ENCODE data around the gene TSPAN14. TPM values are rescaled to one million over a fixed set of nuclear protein-coding genes. Genes with fewer than 3 reads are reported as not detected.

TSPAN14 gene
- total RNA-seq, 2 experiments from 2014 or later = 43.9 to 45.5 TPM

GRCh38 chr10:80553436-80553835, 99.3 kb downstream of the TSPAN14 start:
- Mint-ChIP-seq H3K27ac (no peak overlapping the region), H3K9me3 (no peaks in the 10 kb centered on the region), H3K27me3 (peaks cover 1% of the 10 kb centered on the region), H3K4me1 (ENCODE audit: low read depth) (peaks cover 2% of the 10 kb centered on the region), H3K4me3 (no peak overlapping the region), H3K36me3 (ENCODE audit: low read depth) (no peaks in the 10 kb centered on the region)
- no peak for ATAC-seq
- TF ChIP-seq, protein P1, sequence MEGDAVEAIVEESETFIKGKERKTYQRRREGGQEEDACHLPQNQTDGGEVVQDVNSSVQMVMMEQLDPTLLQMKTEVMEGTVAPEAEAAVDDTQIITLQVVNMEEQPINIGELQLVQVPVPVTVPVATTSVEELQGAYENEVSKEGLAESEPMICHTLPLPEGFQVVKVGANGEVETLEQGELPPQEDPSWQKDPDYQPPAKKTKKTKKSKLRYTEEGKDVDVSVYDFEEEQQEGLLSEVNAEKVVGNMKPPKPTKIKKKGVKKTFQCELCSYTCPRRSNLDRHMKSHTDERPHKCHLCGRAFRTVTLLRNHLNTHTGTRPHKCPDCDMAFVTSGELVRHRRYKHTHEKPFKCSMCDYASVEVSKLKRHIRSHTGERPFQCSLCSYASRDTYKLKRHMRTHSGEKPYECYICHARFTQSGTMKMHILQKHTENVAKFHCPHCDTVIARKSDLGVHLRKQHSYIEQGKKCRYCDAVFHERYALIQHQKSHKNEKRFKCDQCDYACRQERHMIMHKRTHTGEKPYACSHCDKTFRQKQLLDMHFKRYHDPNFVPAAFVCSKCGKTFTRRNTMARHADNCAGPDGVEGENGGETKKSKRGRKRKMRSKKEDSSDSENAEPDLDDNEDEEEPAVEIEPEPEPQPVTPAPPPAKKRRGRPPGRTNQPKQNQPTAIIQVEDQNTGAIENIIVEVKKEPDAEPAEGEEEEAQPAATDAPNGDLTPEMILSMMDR (IDR thresholded peaks at IDR 0.05) = no peak
- no peak for DNase-seq
- ChIA-PET CTCF (interaction anchor here (1.1 to 1.2 kb wide), 2 partner anchors 12 to 43 kb away, joined by 3 read pairs; no protein-coding TSS in a partner anchor), POLR2A (no interaction called here)
- intact Hi-C loops (cut with micrococcal nuclease) = no loop called here

GRCh38 chr10:80554050-80554449, 99.9 kb downstream of the TSPAN14 start:
- ATAC-seq (no peak), DNase-seq (no peak)
- Mint-ChIP-seq H3K4me3 (no peak overlapping the region), H3K27ac (no peak overlapping the region), H3K27me3 (no peaks in the 10 kb centered on the region), H3K9me3 (no peaks in the 10 kb centered on the region), H3K4me1 (ENCODE audit: low read depth) (peaks cover 2% of the 10 kb centered on the region), H3K36me3 (ENCODE audit: low read depth) (no peaks in the 10 kb centered on the region)
- ChIA-PET CTCF (interaction anchor here (1.2 kb wide), 1 partner anchor 43 kb away, joined by 3 read pairs; no protein-coding TSS in a partner anchor), POLR2A (no interaction called here)
- TF ChIP-seq, protein P1 (IDR thresholded peaks at IDR 0.05) = no peak
- intact Hi-C loops (cut with micrococcal nuclease) = no loop called here

- Mint-ChIP-seq H3K36me3 (ENCODE audit: low read depth) (no peaks in the 10 kb centered on the region), H3K4me3 (no peak overlapping the region), H3K27me3 (no peaks in the 10 kb centered on the region), H3K4me1 (ENCODE audit: low read depth) (peaks cover 2% of the 10 kb centered on the region), H3K9me3 (no peaks in the 10 kb centered on the region), H3K27ac (no peak overlapping the region)
- ATAC-seq = no peak
- no peak for DNase-seq
- ChIA-PET CTCF (interaction anchor here (1.3 to 1.8 kb wide), 4 partner anchors 107 to 177 kb away, joined by 3 to 9 read pairs (median 3); no protein-coding TSS in a partner anchor), POLR2A (no interaction called here)
- intact Hi-C loops (cut with micrococcal nuclease) = no loop called here
- TF ChIP-seq, protein P1 (IDR thresholded peaks at IDR 0.05) = no peak
Measured at GRCh38 chr10:80555415-80555814, 101.3 kb downstream of the TSPAN14 start.

DNA sequence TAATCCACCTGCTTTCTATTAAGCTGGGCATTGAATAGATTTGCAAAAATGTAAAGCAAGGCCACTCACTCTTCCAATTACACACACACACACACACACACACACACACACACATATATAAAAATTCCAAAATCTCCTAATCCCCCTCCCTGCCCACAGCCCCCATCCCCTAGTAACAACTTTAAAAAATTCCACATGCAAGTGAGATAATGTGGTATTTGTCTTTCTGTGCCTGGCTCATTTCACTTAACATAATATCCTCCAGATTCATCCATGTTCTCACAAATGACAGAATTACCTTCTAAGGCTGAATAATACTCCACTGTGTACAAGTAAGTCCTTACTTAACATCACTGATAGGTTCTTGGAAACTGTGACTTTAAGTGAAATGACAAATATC, 107.8 kb downstream of the TSPAN14 start:
- H3K27ac Mint-ChIP-seq = no peak overlapping the region
- POLR2A ChIA-PET = no interaction called here
- CTCF ChIA-PET = no interaction called here
- H3K27me3 Mint-ChIP-seq = peaks cover 1% of the 10 kb centered on the region
- H3K4me3 Mint-ChIP-seq = no peak overlapping the region
- no peaks in the 10 kb centered on the region for H3K9me3 Mint-ChIP-seq
- TF ChIP-seq, protein P1 (IDR thresholded peaks at IDR 0.05) = no peak
- intact Hi-C loops (cut with micrococcal nuclease) = no loop called here
- peaks cover 2% of the 10 kb centered on the region for H3K4me1 Mint-ChIP-seq (ENCODE audit: low read depth)
- ATAC-seq (no peak), DNase-seq (no peak)
- no peaks in the 10 kb centered on the region for H3K36me3 Mint-ChIP-seq (ENCODE audit: low read depth)

DNA sequence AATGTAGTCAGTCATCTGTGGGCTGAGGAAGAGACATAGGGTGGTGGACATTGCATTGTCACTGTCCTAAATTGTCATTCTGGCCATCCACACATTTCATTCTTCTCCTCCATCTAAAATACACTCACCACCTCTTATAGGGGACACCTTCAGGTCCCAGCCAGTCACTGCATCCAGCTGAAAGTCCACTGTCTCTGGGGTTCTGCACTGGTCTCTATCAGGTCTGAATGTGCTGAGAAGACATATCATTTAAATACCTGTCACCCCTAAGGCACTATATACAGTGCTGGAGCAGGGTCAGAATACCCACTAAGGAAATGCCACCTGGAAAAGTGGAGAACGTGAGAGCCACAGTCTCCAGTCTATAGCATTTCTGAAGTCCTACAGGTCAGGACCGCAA, 113.2 kb downstream of the TSPAN14 start:
- TF ChIP-seq, protein P1 (IDR thresholded peaks at IDR 0.05) = no peak
- CTCF ChIA-PET = no interaction called here
- POLR2A ChIA-PET = interaction anchor here (0.6 kb wide), 1 partner anchor 375 kb away, joined by 3 read pairs; no protein-coding TSS in a partner anchor

More for the DNA sequence above, 113.2 kb downstream of the TSPAN14 start:
- Mint-ChIP-seq H3K4me1 (ENCODE audit: low read depth) (no peaks in the 10 kb centered on the region), H3K9me3 (no peaks in the 10 kb centered on the region), H3K36me3 (ENCODE audit: low read depth) (no peaks in the 10 kb centered on the region), H3K27me3 (peaks cover 1% of the 10 kb centered on the region), H3K27ac (no peak overlapping the region), H3K4me3 (no peak overlapping the region)
- DNase-seq = no peak
- no peak for ATAC-seq
- intact Hi-C loops (cut with micrococcal nuclease) = no loop called here
